ENCODE data around the gene TPST2.

The TPST2 gene

DNA sequence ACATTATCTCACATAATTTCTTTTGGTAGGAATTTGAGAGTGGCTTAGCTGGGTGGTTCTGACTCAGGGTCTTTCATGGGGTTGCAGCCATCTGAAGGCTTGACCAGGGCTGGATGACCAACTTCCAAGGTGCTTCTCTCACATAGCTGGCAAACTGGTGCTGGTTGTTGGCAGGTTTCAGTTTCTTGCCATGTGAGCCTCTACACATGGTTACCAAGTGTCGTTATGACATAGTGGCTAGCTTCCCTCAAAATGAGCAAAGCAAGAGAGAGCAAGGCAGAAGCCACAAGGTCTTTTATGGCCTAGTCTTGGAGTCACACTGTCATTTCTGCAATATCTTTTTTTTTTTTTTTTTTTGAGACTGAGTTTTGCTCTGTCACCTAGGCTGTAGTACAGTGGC, 73.4 kb downstream of the TPST2 start:
- peaks cover 13% of the 10 kb centered on the region for H3K4me1 ChIP-seq (ENCODE audit: control insufficient read depth, insufficient read depth, low read length, unreplicated experiment)
- H3K27ac ChIP-seq (ENCODE audit: low read depth, low read length): no peak overlapping the region
- H2AFZ ChIP-seq (ENCODE audit: low read length, unreplicated experiment): no peak overlapping the region
- peaks cover 16% of the 10 kb centered on the region for H3K79me2 ChIP-seq (ENCODE audit: control insufficient read depth, insufficient read depth, low read length, unreplicated experiment)
- no peak overlapping the region for H3K4me3 ChIP-seq (ENCODE audit: low read depth, low read length)
- no peaks in the 10 kb centered on the region for H3K36me3 ChIP-seq (ENCODE audit: insufficient read depth, low read length)
- no peaks in the 10 kb centered on the region for H3K27me3 ChIP-seq (ENCODE audit: insufficient read depth, low read length)

GRCh38 chr22:26515931-26516330, 74.0 kb downstream of the TPST2 start:
- peaks cover 21% of the 10 kb centered on the region for H3K79me2 ChIP-seq (ENCODE audit: control insufficient read depth, insufficient read depth, low read length, unreplicated experiment)
- H3K36me3 ChIP-seq (ENCODE audit: insufficient read depth, low read length): no peaks in the 10 kb centered on the region
- no peaks in the 10 kb centered on the region for H3K27me3 ChIP-seq (ENCODE audit: insufficient read depth, low read length)
- H3K4me1 ChIP-seq (ENCODE audit: control insufficient read depth, insufficient read depth, low read length, unreplicated experiment): peaks cover 16% of the 10 kb centered on the region
- no peak overlapping the region for H3K4me3 ChIP-seq (ENCODE audit: low read depth, low read length)
- H3K27ac ChIP-seq (ENCODE audit: low read depth, low read length): no peak overlapping the region
- H2AFZ ChIP-seq (ENCODE audit: low read length, unreplicated experiment): no peak overlapping the region

GRCh38 chr22:26514419-26515161, 75.3 kb downstream of the TPST2 start:
- H3K4me3 ChIP-seq (ENCODE audit: low read depth, low read length): no peak overlapping the region
- peaks cover 28% of the 10 kb centered on the region for H3K79me2 ChIP-seq (ENCODE audit: control insufficient read depth, insufficient read depth, low read length, unreplicated experiment)
- peaks cover 18% of the 10 kb centered on the region for H3K4me1 ChIP-seq (ENCODE audit: control insufficient read depth, insufficient read depth, low read length, unreplicated experiment)
- no peak overlapping the region for H2AFZ ChIP-seq (ENCODE audit: low read length, unreplicated experiment)
- no peak overlapping the region for H3K27ac ChIP-seq (ENCODE audit: low read depth, low read length)
- no peaks in the 10 kb centered on the region for H3K27me3 ChIP-seq (ENCODE audit: insufficient read depth, low read length)
- no peaks in the 10 kb centered on the region for H3K36me3 ChIP-seq (ENCODE audit: insufficient read depth, low read length)

GRCh38 chr22:26513838-26514237, 76.1 kb downstream of the TPST2 start:
- Histone ChIP-seq H3K27me3 (ENCODE audit: insufficient read depth, low read length) (no peaks in the 10 kb centered on the region), H3K79me2 (ENCODE audit: control insufficient read depth, insufficient read depth, low read length, unreplicated experiment) (peaks cover 28% of the 10 kb centered on the region), H2AFZ (ENCODE audit: low read length, unreplicated experiment) (no peak overlapping the region), H3K27ac (ENCODE audit: low read depth, low read length) (no peak overlapping the region), H3K36me3 (ENCODE audit: insufficient read depth, low read length) (no peaks in the 10 kb centered on the region), H3K4me1 (ENCODE audit: control insufficient read depth, insufficient read depth, low read length, unreplicated experiment) (peaks cover 18% of the 10 kb centered on the region), H3K4me3 (ENCODE audit: low read depth, low read length) (peak overlapping the region; percentile 98)

- H3K79me2 ChIP-seq (ENCODE audit: control insufficient read depth, insufficient read depth, low read length, unreplicated experiment): peaks cover 28% of the 10 kb centered on the region
- H3K4me3 ChIP-seq (ENCODE audit: low read depth, low read length): peak within 1 kb of the TSS; percentile 98
- no peaks in the 10 kb centered on the region for H3K36me3 ChIP-seq (ENCODE audit: insufficient read depth, low read length)
- H3K27me3 ChIP-seq (ENCODE audit: insufficient read depth, low read length): no peaks in the 10 kb centered on the region
- peaks cover 18% of the 10 kb centered on the region for H3K4me1 ChIP-seq (ENCODE audit: control insufficient read depth, insufficient read depth, low read length, unreplicated experiment)
- H2AFZ ChIP-seq (ENCODE audit: low read length, unreplicated experiment): peak within 1 kb of the TSS; percentile 97
- peak within 1 kb of the TSS; percentile 50 for H3K27ac ChIP-seq (ENCODE audit: low read depth, low read length)
Measured at GRCh38 chr22:26512149-26512793, 77.7 kb downstream of the TPST2 start, which contains the start of gene TFIP11. TSS of gene TFIP11 (minus strand) at chr22:26512473. CDS start at chr22:26510272, 2,201 bp downstream.

- H3K36me3 ChIP-seq (ENCODE audit: insufficient read depth, low read length): no peaks in the 10 kb centered on the region
- H3K79me2 ChIP-seq (ENCODE audit: control insufficient read depth, insufficient read depth, low read length, unreplicated experiment): peaks cover 23% of the 10 kb centered on the region
- H3K27ac ChIP-seq (ENCODE audit: low read depth, low read length): no peak overlapping the region
- no peak overlapping the region for H2AFZ ChIP-seq (ENCODE audit: low read length, unreplicated experiment)
- H3K4me3 ChIP-seq (ENCODE audit: low read depth, low read length): no peak overlapping the region
- peaks cover 10% of the 10 kb centered on the region for H3K4me1 ChIP-seq (ENCODE audit: control insufficient read depth, insufficient read depth, low read length, unreplicated experiment)
- no peaks in the 10 kb centered on the region for H3K27me3 ChIP-seq (ENCODE audit: insufficient read depth, low read length)
Measured at GRCh38 chr22:26508148-26508547, 81.8 kb downstream of the TPST2 start.

- no peak overlapping the region for H3K4me3 ChIP-seq (ENCODE audit: low read depth, low read length)
- no peaks in the 10 kb centered on the region for H3K27me3 ChIP-seq (ENCODE audit: insufficient read depth, low read length)
- no peaks in the 10 kb centered on the region for H3K4me1 ChIP-seq (ENCODE audit: control insufficient read depth, insufficient read depth, low read length, unreplicated experiment)
- H3K36me3 ChIP-seq (ENCODE audit: insufficient read depth, low read length): peaks cover 11% of the 10 kb centered on the region
- no peak overlapping the region for H3K27ac ChIP-seq (ENCODE audit: low read depth, low read length)
- no peak overlapping the region for H2AFZ ChIP-seq (ENCODE audit: low read length, unreplicated experiment)
- no peaks in the 10 kb centered on the region for H3K79me2 ChIP-seq (ENCODE audit: control insufficient read depth, insufficient read depth, low read length, unreplicated experiment)
Measured at GRCh38 chr22:26503758-26504157, 86.2 kb downstream of the TPST2 start.

DNA sequence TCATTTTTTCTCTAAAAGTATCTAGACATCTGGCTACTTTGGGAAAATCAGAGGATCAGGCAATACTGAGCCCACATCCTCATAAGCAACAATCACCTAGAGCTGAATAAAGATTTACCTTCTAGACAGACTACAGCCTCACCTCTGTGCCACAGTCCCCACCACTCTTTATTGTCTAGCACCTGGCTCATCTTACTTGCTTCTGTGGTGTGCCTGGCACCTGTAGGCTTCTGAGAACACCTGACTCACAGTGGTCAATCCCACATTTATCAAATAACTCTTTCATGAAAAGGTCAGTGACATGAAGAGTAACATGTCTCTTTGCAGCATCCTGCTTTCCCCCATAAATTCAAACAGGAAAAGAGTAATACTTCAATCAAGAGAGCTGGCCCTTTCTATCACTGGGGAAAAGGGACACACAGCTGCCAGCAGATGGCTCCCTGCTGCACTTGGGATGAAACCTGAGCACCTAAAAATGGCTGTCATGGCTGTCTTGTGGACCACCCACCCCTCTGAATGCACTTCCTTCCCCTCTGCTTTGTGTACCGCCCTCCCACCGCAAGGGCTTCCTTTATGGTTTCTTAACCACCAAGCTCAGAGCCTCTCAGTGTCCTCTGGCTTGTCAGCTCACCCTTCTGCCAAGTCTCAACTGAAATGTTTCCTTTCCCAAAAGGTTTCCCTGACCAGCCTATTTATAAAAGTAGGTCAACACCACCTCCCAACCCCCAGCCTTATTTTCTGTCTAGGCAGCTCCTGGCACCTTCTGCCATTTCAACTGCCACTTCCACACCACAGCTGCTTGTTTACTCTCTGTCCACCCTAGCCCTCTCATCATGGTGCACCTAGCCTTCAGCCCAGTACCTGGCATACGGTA, 87.0 kb downstream of the TPST2 start:
- no peak overlapping the region for H3K4me3 ChIP-seq (ENCODE audit: low read depth, low read length)
- H3K27ac ChIP-seq (ENCODE audit: low read depth, low read length): no peak overlapping the region
- no peaks in the 10 kb centered on the region for H3K79me2 ChIP-seq (ENCODE audit: control insufficient read depth, insufficient read depth, low read length, unreplicated experiment)
- H3K4me1 ChIP-seq (ENCODE audit: control insufficient read depth, insufficient read depth, low read length, unreplicated experiment): no peaks in the 10 kb centered on the region
- no peaks in the 10 kb centered on the region for H3K27me3 ChIP-seq (ENCODE audit: insufficient read depth, low read length)
- peaks cover 11% of the 10 kb centered on the region for H3K36me3 ChIP-seq (ENCODE audit: insufficient read depth, low read length)
- H2AFZ ChIP-seq (ENCODE audit: low read length, unreplicated experiment): no peak overlapping the region

GRCh38 chr22:26501996-26502395, 87.9 kb downstream of the TPST2 start:
- Histone ChIP-seq H3K27ac (ENCODE audit: low read depth, low read length) (no peak overlapping the region), H3K27me3 (ENCODE audit: insufficient read depth, low read length) (no peaks in the 10 kb centered on the region), H2AFZ (ENCODE audit: low read length, unreplicated experiment) (no peak overlapping the region), H3K4me1 (ENCODE audit: control insufficient read depth, insufficient read depth, low read length, unreplicated experiment) (no peaks in the 10 kb centered on the region), H3K4me3 (ENCODE audit: low read depth, low read length) (no peak overlapping the region), H3K79me2 (ENCODE audit: control insufficient read depth, insufficient read depth, low read length, unreplicated experiment) (no peaks in the 10 kb centered on the region), H3K36me3 (ENCODE audit: insufficient read depth, low read length) (peaks cover 11% of the 10 kb centered on the region)

DNA sequence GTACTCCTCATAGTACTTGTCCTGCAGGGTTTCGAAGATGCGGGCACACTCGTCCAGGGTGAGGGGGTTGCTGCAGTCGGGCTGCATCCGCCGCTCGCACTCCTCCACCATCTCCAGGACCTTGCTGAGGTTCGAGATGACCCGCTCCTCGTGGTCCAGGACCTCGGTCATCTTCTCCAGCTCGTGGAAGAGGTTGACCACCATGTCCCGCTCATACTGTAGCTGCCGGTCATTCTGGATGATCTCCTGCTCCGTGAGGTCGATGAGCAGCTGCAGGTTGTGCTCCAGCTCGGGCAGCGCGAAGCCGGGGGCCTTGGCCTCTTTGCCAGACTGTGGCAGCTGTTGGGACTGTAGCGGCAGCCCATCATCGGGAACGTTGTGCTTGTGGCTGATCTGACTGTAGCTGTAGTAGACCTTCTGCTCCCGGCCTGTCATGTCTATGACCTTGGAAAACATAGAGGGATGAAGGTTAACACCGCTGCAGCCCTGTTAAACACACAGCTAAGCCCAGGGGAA, 90.7 kb downstream of the TPST2 start:
- H3K27ac ChIP-seq (ENCODE audit: low read depth, low read length): no peak overlapping the region
- no peaks in the 10 kb centered on the region for H3K4me1 ChIP-seq (ENCODE audit: control insufficient read depth, insufficient read depth, low read length, unreplicated experiment)
- H3K36me3 ChIP-seq (ENCODE audit: insufficient read depth, low read length): peaks cover 11% of the 10 kb centered on the region

More for the DNA sequence above, 90.7 kb downstream of the TPST2 start:
- H3K4me3 ChIP-seq (ENCODE audit: low read depth, low read length): no peak overlapping the region
- no peaks in the 10 kb centered on the region for H3K27me3 ChIP-seq (ENCODE audit: insufficient read depth, low read length)
- no peaks in the 10 kb centered on the region for H3K79me2 ChIP-seq (ENCODE audit: control insufficient read depth, insufficient read depth, low read length, unreplicated experiment)
- no peak overlapping the region for H2AFZ ChIP-seq (ENCODE audit: low read length, unreplicated experiment)
